ENCODE results near the gene MAML1.
"Not testable (repeated sequence)": the region's sequence is repeated elsewhere in the genome, so short reads cannot be mapped to it uniquely, and the experiment has no call there.

DNA sequence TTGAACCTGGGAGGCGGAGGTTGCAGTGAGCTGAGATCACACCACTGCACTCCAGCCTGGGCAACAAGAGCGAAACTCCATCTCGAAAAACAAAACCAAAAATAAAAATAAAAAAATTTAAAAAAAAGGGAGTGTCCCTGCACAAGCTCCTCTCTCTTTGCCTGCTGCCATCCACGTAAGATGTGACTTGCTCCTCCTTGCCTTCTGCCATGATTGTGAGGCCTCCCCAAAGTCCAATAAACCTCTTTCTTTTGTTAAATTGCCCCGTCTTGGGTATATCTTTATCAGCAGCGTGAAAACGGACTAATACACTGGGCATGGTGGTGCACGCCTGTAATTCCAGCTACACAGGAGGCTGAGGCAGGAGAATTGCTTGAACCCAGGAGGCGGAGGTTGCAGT lies 56.7 kb downstream of the MAML1 start:
- TF ChIP-seq, protein P1, sequence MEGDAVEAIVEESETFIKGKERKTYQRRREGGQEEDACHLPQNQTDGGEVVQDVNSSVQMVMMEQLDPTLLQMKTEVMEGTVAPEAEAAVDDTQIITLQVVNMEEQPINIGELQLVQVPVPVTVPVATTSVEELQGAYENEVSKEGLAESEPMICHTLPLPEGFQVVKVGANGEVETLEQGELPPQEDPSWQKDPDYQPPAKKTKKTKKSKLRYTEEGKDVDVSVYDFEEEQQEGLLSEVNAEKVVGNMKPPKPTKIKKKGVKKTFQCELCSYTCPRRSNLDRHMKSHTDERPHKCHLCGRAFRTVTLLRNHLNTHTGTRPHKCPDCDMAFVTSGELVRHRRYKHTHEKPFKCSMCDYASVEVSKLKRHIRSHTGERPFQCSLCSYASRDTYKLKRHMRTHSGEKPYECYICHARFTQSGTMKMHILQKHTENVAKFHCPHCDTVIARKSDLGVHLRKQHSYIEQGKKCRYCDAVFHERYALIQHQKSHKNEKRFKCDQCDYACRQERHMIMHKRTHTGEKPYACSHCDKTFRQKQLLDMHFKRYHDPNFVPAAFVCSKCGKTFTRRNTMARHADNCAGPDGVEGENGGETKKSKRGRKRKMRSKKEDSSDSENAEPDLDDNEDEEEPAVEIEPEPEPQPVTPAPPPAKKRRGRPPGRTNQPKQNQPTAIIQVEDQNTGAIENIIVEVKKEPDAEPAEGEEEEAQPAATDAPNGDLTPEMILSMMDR (IDR thresholded peaks at IDR 0.05; ENCODE audit: low read depth, low read length, missing input control) = not testable (repeated sequence)
- TF ChIP-seq, protein P2, sequence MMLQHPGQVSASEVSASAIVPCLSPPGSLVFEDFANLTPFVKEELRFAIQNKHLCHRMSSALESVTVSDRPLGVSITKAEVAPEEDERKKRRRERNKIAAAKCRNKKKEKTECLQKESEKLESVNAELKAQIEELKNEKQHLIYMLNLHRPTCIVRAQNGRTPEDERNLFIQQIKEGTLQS (IDR thresholded peaks at IDR 0.05) = not testable (repeated sequence)
- TF ChIP-seq, protein P3, sequence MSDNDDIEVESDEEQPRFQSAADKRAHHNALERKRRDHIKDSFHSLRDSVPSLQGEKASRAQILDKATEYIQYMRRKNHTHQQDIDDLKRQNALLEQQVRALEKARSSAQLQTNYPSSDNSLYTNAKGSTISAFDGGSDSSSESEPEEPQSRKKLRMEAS (IDR thresholded peaks at IDR 0.05) = not testable (repeated sequence)
